Measurements from ENCODE around the gene NR1H2.
A peak's percentile ranks its signal among the peaks of the same experiment; 100 is the strongest.
"Not testable (repeated sequence)": the region's sequence is repeated elsewhere in the genome, so short reads cannot be mapped to it uniquely, and the experiment has no call there.

NR1H2 gene

DNA sequence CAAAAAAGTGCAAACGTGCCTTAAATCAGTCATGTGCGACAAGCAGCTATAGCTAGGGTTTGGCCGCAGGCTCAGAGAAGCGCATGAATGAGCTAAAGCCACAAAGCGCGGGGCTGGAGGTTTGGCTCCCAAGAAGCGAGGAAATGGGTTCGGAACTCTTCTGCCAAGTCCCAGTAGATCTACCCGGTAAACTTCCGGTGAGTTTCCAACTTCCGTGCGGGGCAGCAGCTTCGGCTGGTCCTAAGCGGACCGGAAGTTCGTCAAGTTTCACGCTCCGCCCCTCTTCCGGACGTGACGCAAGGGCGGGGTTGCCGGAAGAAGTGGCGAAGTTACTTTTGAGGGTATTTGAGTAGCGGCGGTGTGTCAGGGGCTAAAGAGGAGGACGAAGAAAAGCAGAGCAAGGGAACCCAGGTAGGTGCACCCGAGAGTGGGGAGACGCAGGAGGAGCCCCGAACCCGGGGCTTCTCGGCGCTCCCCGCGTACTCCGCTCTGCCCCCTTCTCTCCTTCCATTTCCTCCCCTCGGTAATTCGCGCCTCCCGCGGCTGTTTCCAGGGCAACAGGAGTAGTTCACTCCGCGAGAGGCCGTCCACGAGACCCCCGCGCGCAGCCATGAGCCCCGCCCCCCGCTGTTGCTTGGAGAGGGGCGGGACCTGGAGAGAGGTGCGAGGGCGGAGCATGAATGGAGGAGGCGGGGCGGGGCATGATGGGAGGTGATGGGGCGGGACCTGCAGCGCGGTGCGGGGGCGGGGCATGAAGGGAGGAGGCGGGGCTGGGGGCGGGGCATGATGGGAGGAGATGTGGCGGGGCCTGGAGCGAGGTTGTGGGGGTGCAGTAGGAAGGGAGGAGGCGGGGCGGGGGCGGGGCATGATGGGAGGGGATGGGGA lies at the start of gene NR1H2:
TSS of gene NR1H2 (plus strand) at position 292 of the 885 bp plus-strand sequence. CDS start 1,149 bp downstream, outside the sequence.
- DNase-seq (ENCODE audit: low read depth): peak; percentile 94

DNA sequence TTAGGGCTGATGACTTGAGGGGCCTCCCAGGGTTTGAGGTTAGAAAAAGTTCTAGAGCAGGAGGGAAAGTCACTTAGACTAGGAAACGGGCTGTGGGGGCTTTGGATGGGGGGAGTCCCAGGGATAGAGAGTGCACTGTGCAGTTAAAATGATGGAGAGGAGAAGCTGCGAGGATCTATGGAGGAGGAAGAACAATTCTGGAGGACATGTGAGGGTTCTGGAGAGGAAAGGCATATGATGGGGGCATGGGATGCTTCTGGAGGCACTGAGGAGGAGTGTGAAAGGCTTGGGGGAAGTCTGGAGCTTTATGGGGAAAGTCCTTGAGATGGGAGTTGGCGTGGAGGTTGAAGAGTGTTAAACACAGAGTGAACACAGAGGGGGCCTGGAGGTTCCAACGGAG lies 49.2 kb upstream of the NR1H2 start:
- no peak for DNase-seq (ENCODE audit: low read depth)

DNA sequence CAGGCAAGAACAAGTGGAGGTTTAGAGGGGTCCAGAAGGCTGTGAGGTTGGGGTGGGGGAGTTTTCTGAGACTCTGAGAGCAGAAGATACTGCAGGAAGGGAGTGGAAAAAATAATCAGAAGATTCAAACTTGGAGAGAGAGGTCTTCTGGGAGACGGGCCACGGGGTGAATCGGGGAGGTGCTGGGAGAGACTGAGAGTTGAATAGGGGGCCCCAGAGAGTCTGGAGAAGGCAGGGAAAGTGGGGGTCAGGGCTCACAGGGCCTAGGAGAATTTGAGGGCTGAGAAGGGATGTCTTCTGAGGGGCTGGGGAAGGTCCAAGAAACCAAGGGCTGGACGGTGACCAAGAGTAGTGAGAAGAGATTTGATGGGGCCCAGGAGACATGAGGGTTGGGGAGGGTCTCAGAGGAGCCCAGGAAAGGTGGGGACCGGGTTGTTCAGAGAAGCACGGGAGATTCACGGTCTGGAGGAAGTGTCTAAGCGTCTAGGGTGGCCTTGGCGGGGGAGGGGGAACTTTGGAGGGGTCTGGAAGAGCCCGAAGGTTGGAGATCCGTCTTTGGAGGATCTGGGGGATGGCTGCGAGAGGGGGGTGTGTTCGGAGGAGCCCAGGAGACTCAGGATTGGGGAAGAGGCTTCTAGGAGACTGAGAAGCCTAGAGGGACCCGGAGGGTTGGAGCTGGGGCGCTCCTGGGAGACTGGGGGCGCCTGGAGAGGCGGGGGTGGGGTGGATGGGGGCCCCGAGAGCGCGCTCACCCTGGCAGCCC lies 48.6 kb upstream of the NR1H2 start:
- no peak for DNase-seq (ENCODE audit: low read depth)

DNA sequence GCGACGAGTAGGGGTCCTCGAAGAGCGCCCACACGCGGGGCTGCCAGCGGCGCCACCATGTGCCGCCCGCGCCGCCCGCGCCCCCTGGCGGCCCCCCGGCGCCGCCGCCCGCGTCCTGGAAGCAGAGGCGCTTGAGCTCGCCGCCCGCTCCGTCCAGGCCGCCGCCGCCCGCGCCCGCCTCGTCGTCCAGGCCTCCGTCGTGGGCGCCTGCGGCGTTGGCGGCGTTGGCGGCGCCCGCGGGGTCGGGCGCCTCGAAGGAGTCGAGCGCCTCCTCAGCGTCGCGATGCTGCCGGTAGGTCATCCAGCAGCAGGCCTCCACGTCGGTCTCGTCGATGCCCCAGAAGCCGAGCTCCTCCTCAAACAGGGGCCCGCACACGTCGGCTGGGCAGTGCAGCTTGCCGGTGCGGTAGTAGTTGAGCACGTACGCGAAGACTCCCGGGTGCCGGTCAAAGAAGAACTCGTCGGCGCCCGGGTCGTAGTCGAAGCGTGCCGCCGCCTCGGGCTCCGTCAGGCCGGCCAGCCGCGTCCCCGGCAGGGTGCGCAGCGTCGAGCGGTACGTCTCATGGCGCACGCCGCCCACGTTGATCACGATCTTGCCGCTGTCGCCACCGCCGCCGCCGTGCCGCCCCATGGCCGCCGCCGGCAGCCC lies 47.9 kb upstream of the NR1H2 start:
- no peak for DNase-seq (ENCODE audit: low read depth)

DNA sequence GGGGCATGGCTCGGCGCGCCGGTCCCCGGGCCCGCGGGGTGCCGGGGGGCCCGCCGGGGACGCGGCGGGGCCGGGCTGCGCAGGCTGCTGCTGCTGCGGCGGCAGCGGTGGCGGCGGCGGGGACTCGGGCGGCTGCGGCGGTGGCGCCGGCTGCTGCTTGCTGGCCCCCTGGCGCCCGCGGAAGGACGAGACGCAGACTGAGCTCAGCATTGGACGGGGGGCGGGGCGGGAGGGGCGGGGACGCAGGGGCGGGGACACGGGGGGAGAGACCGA lies 47.4 kb upstream of the NR1H2 start:
- DNase-seq (ENCODE audit: low read depth): no peak

DNA sequence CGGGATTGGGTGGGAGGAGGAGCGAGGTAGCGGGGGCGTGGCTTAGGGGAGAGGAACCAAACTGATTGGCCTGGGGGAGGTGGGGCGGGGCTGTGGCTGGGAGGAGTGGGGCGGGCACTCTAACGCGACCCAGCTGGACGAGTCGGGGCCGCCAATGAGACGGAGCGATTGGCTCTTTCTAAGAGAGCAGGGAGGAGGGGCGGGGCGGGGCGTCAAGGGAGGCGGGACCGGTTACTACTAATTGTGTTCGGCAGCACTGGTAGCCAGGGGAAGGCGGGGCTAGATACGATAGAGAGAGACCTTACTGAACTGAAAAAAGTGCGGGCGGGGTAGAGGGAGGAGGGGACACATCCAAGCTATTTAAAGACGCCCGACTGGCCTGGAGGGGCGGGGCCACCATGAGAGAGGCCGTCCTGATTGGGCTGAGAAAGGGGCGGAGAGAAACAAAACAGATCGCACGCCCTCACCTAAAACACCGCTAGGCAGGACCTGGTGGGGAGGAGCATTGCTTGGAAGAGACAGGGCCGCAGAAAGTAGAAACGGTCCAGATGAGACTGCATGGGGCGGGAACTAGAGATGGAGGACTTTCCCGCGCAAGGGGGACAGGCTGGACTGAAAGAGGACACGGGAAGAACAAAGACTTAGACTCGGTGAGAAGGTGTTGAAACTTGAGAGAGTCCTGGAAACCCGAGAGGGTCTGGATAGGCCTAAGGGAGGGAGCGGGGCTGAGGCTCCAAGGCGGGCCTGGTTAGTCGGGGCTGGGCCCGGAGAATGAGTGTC lies 46.9 kb upstream of the NR1H2 start, which contains the start of gene KCNC3:
TSS of gene KCNC3 (minus strand) at position 232 of the 780 bp plus-strand sequence. CDS start 295 bp downstream, outside the sequence.
- DNase-seq (ENCODE audit: low read depth): no peak

DNA sequence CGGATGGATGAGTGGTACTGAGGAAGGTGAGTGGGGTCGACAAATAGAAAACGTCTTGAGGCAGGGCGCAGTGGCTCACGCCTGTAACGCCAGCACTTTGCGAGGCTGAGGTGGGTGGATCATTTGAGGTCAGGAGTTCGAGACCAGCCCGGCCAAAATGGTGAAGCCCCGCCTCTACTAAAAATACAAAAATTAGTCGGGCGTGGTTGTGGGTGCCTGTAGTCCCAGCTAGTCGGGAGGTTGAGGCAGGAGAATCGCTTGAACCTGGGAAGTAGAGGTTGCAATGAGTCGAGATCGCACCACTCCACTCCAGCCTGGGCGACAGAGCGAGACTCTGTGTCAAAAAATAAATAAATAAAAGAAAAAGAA lies 46.3 kb upstream of the NR1H2 start:
- DNase-seq (ENCODE audit: low read depth): not testable (repeated sequence)

DNA sequence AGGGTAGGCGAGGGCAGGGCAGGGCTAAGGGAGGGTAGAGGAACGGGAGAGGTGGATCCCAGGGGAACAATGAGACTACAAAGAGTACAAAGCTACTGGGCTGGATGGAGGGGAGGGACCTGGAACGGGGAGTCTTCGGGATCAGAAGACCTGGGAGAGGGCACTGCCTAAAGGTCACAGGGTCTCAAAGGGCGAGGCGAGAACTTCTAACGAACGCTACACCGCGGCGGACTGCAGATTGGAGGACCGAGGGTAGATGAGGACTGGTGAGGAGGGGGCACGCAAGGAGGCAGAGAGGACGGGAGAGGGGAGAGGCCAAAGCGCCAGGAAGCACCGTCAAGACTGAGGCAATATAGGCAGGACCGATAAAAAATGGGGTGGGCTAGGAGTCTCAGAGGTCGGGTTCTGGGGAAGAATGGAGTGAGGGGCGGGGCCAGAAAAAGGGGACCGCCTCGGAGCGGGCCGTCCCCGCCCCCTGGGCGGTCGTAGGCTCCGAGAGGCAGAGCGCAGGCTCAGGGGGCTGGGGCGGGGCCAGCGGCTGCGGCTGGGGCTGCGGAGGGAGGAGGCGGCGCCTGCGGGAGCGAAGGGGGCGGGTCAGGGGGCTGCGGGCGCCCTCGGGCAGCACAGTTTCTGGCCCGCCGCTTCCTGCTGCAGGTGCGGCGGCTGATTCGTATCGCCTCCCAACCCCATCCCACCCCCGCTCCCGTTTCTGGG lies 45.7 kb upstream of the NR1H2 start:
- DNase-seq (ENCODE audit: low read depth): no peak

DNA sequence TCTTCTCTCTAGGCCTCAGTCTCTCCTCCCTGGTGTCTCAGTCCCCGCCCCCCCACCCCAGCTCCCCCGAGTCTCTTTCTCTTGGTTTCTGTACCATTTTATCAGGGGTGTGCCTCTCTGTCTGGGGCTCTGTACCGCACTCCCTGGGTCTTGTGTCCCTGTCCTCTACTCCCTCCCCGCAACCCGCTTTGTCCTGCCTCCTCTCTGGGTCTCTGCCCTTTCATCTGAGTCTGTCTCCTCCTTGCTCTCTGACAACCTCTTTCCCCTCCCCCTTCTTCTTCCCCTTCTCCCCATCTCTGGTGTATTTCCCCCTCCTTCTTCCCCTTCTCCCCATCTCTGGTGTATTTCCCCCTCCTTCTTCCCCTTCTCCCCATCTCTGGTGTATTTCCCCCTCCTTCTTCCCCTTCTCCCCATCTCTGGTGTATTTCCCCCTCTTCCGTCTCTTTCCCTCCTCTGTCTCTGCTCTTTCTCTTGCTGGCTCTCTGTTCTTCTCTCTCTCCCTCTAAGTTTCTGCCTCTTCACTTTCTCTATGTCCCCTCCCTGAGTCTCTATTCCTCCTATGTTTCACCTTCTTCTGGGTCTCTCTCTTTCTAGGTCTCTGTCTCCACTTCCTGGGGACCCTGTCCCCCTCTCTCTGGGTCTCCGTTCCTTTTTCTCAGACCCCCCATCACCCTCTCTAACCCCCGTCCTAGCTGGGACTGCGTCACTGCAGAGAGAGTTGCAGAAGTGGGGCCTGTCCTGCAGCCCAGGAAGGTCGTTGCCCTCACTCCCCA lies 44.9 kb upstream of the NR1H2 start:
- no peak for DNase-seq (ENCODE audit: low read depth)

DNA sequence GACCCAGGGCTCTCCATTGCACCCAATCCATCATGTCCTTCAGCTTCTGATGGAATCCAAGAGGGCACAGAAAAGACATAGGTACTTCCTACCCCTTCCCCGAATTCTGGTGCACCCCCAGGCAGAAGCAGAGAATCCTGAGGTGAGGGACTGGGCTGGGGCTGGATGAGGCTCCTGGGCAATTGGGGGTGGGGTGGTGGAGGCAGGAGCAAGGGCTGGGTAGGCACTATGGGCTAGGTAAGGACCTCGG lies 44.3 kb upstream of the NR1H2 start:
- DNase-seq (ENCODE audit: low read depth): no peak

DNA sequence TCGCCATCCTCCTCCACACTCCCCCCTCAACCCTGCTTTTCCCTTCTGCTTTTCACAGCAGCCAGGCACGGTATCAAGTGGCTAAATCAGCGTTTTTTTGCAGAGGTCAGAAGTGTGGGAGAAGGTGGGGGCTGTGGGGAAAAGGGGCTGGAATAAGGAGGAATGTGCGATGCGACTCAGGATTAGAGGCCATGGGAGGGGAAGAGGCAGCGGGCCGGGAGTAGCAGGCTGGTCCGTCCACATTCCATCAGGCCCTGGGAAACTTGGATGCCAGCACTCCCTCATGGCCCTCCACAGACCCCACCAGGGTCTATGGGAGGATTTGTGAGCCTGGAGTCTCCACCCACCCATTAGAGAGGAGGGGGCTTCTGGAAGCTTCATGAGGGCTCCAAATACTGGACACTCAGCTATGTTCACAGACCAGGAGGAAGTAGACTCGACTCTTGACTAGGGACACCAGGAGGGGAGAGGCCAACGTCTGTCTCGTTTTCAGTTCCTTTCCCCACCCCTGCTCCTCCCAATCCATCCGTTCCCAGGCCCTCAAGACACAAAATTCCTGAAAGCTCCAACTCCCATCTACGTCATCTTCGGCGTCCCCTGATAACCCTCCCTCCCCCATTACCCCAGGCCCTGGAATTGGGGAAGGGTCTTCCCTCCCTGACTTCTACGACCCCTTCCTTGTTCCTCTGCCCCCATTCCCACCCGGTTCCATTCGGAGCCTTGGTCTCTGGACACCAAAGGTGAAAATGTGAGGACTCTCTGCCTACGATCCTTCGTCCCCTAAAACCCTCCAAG lies 43.8 kb upstream of the NR1H2 start:
- no peak for DNase-seq (ENCODE audit: low read depth)

DNA sequence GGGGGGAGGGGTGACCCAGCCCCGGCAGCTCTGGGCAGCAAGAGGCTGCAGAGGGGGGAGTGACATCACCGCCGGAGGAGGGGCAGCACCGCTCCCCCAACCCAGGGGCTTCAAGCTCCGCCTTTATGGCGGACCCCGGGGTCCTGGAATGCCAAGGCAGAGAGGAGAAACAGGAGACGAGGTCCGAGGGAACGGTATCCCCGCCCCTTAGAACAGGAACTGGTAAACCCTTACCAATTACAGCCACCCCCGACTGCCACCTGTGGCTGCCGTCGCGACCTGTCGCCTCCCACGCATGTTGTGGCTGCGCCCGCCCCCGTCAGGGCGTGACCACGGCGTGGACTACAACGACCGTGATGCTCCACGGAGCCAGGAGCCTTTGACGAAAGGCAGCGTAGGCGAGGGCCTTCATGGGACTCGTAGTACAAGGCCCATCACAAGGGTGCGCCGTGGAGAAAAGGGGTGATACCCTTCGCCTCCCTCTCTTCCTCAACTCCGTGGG lies 43.0 kb upstream of the NR1H2 start:
- peak; percentile 17 for DNase-seq (ENCODE audit: low read depth)

DNA sequence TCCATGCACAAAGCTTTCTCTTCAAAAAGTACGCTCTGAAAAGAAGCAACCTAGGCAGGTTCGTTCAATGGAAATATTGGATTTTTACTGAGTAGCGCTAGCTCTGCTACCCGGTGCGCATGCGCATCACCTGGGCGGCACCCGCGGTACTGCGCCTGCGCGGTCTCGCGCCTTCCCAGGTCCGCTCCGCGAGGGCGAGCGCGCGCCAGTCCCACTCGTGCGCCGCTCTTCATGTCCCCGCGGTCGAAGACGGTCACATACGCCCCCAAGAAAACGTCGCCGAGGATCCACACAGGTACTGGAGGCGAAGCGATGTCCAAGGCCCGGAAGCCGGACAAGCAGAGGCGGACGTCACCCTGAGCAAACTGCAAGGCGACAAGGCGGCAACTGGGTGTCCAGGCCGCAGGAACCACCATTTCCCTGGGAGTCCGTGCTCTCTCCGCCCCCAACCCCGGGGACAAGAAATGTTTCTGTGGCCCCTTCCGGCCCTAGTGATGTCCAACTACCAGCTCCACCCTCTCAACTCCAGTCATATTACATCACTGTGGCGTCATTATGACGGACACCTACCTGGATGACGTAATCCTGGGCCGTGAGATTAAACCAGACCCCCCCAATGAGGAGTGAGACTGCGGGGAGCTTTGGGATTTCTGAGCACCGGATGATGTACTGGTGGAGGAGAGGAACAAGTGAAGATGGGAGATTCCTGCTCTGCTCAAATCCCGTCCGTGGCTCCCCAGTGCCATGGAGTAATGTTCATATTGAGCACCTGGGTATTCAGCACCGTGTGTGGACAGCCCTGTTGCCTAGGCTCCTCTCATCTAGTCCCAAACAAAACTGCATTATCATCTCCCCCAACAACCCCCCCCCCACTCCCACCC lies 42.3 kb upstream of the NR1H2 start:
- no peak for DNase-seq (ENCODE audit: low read depth)

DNA sequence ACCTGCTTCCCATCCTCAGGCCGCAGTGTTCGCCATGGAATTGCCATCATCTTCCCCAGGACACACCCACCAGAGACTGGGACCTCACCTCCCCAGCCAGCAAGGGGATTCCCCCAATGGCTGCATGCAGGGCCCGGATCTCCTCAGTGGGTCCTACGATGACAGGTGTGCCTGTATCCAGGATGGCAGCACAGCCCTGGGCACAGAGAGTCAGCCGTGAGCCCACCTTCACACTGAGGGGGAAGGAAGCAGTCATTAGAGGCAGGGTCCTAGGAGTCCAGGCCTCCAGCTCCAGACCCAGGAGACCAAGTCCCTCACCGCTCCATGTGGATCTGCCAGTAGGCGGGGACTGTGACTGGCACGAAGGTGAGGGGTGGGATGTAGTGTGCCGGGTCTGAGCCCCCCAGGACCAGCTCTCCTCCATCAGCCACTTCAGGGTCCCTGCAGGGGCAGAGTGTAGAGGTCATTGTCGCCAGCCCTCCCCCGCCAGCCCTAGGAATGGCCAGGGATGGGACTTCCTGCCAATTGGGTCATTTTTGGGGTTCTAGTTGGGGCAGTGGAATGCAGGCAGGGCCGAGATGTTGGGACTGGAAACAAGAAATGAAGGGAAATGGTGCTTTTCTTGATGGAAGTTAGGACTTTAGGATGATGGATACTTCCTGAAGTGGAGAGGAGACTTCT lies 41.4 kb upstream of the NR1H2 start:
- no peak for DNase-seq (ENCODE audit: low read depth)

DNA sequence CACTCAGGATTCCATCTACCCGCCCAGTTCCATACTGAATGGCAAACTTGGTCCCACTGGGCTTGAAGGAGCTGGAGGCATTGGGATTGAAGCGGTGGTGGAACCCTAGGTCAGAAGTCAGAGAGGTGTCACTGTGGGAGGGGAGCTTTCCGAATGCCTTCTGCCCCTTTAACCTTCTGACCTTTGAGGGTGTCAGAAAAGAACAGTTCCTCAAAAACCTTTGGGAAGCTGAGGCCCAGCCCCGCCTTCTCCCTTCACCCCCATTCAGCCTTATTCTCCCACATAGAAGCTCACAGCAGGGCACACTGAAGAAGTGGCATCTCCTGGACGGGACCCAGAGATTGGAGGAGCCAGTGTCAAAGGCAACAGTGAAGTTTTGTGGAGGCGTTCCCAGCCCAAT lies 39.2 kb upstream of the NR1H2 start:
- DNase-seq (ENCODE audit: low read depth): not testable (repeated sequence)

DNA sequence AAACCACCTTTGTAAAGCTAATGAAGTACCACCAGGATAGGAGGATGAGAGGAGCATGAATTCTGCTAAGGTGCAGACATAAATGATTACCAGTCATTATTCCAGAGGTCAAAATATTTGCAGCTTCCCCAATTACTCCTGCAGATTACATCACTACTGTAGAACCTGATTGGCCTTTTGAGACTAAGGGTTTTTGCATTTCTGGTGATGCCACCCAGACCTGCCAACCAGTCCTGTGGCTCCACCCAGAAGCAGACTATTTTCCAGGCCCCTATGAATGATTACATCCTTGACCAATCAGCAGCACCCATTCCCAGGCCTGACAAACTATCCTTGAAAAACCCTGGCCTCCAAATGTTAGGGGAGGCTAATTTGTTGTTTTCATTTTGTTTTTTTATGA lies 35.9 kb upstream of the NR1H2 start:
- DNase-seq (ENCODE audit: low read depth): no peak

DNA sequence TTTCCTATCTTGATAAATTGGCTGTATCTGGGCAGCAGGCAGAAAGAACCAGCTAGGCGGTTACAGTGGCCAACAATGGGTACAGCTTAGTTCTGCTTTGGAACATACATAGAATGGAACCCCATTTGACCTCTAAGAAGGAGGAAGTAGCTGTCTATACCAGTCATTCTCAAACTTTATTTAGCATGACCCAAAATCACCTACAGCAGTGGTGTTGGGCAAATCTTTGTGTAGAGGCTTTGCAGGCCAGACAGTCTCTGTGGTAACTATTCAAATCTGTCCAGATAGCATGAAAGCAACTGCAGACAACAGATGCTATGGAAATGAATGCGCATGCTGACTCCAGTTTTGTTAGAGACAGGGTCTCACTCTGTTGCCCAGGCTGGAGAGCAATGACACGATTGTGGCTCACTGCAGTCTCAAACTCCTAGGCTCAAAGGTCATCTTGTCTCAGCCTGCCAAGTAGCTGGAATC lies 35.1 kb upstream of the NR1H2 start:
- DNase-seq (ENCODE audit: low read depth): no peak

DNA sequence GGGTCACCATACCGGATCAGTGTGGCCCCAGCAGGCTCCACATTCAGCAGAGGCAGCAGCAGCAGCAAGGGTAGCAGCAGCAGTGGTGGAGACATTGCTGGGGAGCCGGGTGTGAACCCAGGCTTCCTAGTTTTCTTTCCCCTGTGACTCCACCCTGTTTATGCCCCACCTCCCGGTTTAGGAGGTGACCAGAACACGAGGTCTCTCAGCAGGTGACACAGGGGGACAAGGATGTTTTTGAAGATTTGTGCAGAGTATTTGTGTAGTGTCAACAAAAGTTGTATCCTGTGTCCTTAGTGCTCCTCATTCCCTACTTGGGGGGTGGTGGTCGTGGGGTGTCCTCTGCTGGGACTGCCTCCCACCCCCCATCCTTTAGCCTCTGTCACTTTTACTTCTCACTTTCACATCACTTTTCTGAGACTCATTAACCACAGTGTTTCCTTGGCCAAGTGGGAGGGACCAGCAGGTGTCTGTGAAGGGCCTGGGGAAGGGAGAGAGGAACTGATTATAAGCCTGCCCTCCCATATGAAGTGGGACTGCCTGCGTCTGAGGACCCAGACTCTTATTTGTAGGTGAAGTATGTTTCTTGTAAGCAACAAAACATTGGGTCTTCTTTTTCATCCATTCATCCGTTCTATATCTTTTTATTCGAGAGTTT lies 31.5 kb upstream of the NR1H2 start:
- no peak for DNase-seq (ENCODE audit: low read depth)

All from HS-27A (cell line).